Ovary (tissue), 9 donors: Measurements from ENCODE around the gene SESN3. TPM values are rescaled to one million over a fixed set of nuclear protein-coding genes. Genes with fewer than 3 reads are reported as not detected.

Experiments
- DNase-seq, 5 donors: peaks; one replicate each; pipeline ENCODE4 v3.0.0-alpha.2; 2019 to 2020
- H3K27ac ChIP-seq, 2 donors: fragments of 200-600 bp; one replicate each; pipeline versions ENCODE4 v1.5.1 to v1.8.0; 2019 to 2022
- H3K27me3 ChIP-seq: fragments of 200-600 bp; one replicate; pipeline ENCODE4 v1.8.0; 2022
- H3K36me3 ChIP-seq: fragments of 200-600 bp; sonication (generic); one replicate; pipeline ENCODE4 v1.5.1; 2019
- H3K4me1 ChIP-seq: one replicate; pipeline ENCODE4 v1.8.1; 2013; ENCODE audit warnings: mild to moderate bottlenecking, moderate library complexity; ENCODE audit not compliant: insufficient read depth
- H3K4me3 ChIP-seq: fragments of 200-600 bp; sonication (generic); one replicate; pipeline ENCODE4 v1.5.1; 2017
- H3K9me3 ChIP-seq, 2 donors: fragments of 200-600 bp in 1 of 2; sonication (generic) in 1 of 2; one replicate each; pipeline versions ENCODE4 v1.5.1 to v1.8.1; 2013 to 2019; ENCODE audit warnings: mild to moderate bottlenecking in 1 of 2, moderate library complexity in 1 of 2
- EP300 ChIP-seq: sonication (generic); formaldehyde crosslinking; IDR thresholded peaks from one replicate; pipeline ENCODE4 v1.6.1; 2017; ENCODE audit warnings: antibody characterized with exemption
- POLR2A ChIP-seq: fragments of 450-650 bp; IDR thresholded peaks from one replicate; pipeline ENCODE4 v1.6.1; 2017; ENCODE audit warnings: antibody characterized with exemption, mild to moderate bottlenecking, moderate library complexity
- WGBS, 3 donors: extraction: QIAGEN DNeasy Blood & Tissue Kit in 1 of 3; methylation state at CpG; one replicate each; pipeline versions ENCODE4 v1.1.5 to v1.1.7; 2013 to 2017; 5-methylcytosine and 5-hydroxymethylcytosine counted together
- intact Hi-C, 4 donors: fragments of 100-400 bp; cut with DNase I; formaldehyde crosslinking; loops; one replicate each; pipeline versions ENCODE4 v1.11.0 to v1.15.1; 2022 to 2023
- polyA plus RNA-seq, 2 donors: library from polyadenylated mRNA; stranded (reverse); fragments of 200-250 nt in 1 of 2; fragments of 350-450 nt in 1 of 2; fragmentation: Illumina TruSeq in 1 of 2; extraction: RNeasy Lipid Tissue Mini Kit (QIAGEN cat#74804) in 1 of 2; gene quantifications; one replicate each; pipeline ENCODE4 v1.2.3, GENCODE V29; 2013 to 2014
- total RNA-seq, 7 donors: library from RNA; depleted of rRNA in 2 of 7; stranded (reverse); fragments of >200 nt in 2 of 7; fragmentation: NEBNext Ultra II Directional in 3 of 7; extraction: Animal tissue kit (Norgen Biotek cat#: 25700) in 3 of 7; gene quantifications; one replicate each; pipeline versions ENCODE4 v1.1.0 to v1.2.4, GENCODE V29; 2016 to 2023
- TF ChIP-seq, protein P1 (sequence below), 3 donors: fragments of 450-650 bp in 2 of 3; fragments of 200-600 bp in 1 of 3; IDR thresholded peaks; one replicate each; pipeline versions ENCODE4 v1.5.1 to v1.8.0; 2016 to 2022; ENCODE audit warnings: antibody characterized with exemption in 3 of 3, mild to moderate bottlenecking in 1 of 3
- donor health status: DM: no; HTN: no; CAD: no; lungs with moderate emphysema.
- donor health status: DM: no; HTN: no; CAD: no.
- donor health status: Bipolar disorder and iron deficiency.
- donor health status: DM: yes; HTN: yes; CAD: no.
- donor health status: DM: no; HTN: no; CAD: no.
- donor health status: DM: yes; HTN: yes; CAD: no.

Gene SESN3
- total and polyA plus RNA-seq, 9 donors = 14.5 to 77.3 (median 43.0) TPM

DNA sequence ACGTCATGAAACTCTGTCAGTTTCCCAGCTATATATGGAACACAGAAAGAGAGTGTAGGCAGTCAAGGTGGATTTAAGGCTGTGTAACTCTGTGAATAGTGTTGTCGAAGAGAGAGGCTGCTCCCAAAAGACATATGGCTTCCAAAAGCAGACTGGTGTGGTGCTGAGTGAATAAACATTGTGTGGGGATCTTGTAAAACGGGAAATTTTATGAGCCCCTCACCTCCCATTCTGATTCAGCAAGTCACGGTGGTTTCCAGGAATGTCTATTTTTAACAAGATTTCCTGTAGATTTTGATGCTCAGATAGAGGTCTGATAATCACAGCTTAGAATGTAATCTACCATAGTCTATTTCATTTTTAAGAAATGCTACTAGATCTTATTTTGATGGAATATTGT lies 67.9 kb downstream of the SESN3 start:
- no peaks in the 10 kb centered on the region for H3K36me3 ChIP-seq
- no peak overlapping the region for H3K4me3 ChIP-seq
- WGBS, 3 donors = 61 to 70% (median 66%) methylated on average over 4 of the region's 4 CpGs
- no peaks in the 10 kb centered on the region for H3K27me3 ChIP-seq
- no peak overlapping the region for H3K27ac ChIP-seq
- no peaks in the 10 kb centered on the region for H3K9me3 ChIP-seq
- intact Hi-C loops = loop anchor here in 1 of 4 donors (10.0 kb wide), 1 partner anchor 52 kb away; no protein-coding TSS in a partner anchor
- H3K4me1 ChIP-seq = peaks cover 1% of the 10 kb centered on the region
- TF ChIP-seq, protein P1, sequence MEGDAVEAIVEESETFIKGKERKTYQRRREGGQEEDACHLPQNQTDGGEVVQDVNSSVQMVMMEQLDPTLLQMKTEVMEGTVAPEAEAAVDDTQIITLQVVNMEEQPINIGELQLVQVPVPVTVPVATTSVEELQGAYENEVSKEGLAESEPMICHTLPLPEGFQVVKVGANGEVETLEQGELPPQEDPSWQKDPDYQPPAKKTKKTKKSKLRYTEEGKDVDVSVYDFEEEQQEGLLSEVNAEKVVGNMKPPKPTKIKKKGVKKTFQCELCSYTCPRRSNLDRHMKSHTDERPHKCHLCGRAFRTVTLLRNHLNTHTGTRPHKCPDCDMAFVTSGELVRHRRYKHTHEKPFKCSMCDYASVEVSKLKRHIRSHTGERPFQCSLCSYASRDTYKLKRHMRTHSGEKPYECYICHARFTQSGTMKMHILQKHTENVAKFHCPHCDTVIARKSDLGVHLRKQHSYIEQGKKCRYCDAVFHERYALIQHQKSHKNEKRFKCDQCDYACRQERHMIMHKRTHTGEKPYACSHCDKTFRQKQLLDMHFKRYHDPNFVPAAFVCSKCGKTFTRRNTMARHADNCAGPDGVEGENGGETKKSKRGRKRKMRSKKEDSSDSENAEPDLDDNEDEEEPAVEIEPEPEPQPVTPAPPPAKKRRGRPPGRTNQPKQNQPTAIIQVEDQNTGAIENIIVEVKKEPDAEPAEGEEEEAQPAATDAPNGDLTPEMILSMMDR (IDR thresholded peaks at IDR 0.05) = no peak
- DNase-seq = no peak

DNA sequence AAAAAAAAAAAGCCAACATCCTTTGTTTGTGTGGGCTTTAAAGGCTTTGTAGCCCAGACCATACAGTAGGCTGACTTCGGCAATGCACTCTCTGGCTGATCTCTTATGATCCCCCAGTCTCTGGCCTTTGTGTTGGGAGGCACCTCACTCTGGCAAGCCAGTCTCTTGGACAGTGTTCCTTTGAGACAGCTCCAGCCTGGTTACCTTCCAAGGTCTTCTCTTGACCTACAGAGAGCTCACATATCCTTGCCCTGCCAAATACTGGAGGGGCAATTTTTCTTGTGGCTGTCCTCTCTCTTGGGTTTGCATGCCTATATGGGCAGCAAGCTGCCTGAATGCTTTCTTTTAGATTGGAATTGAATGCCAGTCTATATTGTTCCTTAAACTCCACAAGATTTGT lies 69.8 kb downstream of the SESN3 start:
- H3K27me3 ChIP-seq = no peaks in the 10 kb centered on the region
- TF ChIP-seq, protein P1 (IDR thresholded peaks at IDR 0.05) = no peak
- no peak for TF ChIP-seq POLR2A
- TF ChIP-seq EP300 = no peak
- H3K4me3 ChIP-seq = no peak overlapping the region
- peaks cover 7% of the 10 kb centered on the region for H3K4me1 ChIP-seq
- H3K9me3 ChIP-seq = no peaks in the 10 kb centered on the region
- 71 to 88% (median 79%) methylated on average over 1 of the region's 1 CpG for WGBS, 3 donors
- DNase-seq = no peak
- no peaks in the 10 kb centered on the region for H3K36me3 ChIP-seq
- no peak overlapping the region for H3K27ac ChIP-seq
- intact Hi-C loops = loop anchor here in 1 of 4 donors (10.0 kb wide), 1 partner anchor 54 kb away; no protein-coding TSS in a partner anchor

DNA sequence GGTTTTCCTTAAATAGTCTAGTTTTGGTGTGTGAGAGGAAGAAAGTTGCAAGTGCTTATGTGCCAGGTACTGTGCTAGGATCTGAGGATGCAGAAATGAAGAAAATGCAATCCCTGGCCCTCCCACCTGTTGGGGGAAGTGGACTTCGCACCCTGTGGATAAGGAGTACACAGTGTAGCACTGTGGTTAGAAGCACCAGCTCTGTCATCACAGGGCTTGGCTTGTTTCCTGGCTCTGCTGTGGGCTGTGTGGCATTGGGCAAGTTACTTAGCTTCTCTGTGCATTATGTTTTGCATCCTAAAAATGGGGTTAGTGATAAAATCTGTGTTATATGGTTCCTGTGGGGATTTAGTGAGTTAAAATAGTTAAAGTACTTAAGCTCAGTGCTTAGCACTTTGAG lies 73.2 kb downstream of the SESN3 start:
- 88 to 98% (median 95%) methylated on average over 1 of the region's 1 CpG for WGBS, 3 donors
- no peak for TF ChIP-seq EP300
- Histone ChIP-seq H3K9me3 (no peaks in the 10 kb centered on the region), H3K27ac (no peak overlapping the region), H3K4me1 (peaks cover 13% of the 10 kb centered on the region), H3K4me3 (no peak overlapping the region), H3K27me3 (no peaks in the 10 kb centered on the region), H3K36me3 (no peaks in the 10 kb centered on the region)
- DNase-seq = no peak
- intact Hi-C loops = loop anchor here in 3 of 4 donors (5.0 to 10.0 kb wide), 2 partner anchors 67 to 544 kb away; no protein-coding TSS in a partner anchor

DNA sequence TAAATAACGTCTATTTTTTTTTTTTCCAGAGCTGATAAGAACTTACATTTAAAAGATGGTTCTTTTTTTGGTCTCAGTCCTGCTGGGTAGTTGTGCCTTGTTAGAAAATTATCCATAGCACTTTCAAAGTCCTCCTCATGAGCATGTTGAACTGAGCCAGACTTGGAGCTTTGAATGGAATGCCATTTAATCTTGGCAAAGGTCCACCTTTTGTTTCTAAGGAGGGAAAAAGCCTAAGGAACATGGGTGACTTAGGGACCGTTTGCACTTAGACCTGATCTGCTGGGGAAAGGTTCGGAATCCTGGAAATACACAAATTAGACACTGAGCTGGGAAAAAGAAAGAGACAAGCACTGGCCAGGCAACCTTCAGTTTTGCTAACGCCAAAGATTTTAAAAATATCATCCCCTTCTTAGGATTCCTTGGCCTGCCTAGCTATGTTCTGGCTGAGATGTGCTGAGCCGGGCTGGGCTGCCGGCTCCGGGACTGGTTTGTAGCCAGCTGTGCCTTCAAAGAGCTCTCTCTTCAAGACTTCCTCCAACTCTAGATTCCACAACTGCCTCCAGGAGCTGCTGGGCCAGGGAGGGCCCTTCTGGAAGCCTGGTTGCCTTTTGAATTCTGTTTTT lies 74.0 kb downstream of the SESN3 start:
- 10 to 11% (median 11%) methylated on average over 7 of the region's 7 CpGs for WGBS, 3 donors
- DNase-seq = peak; percentile 60 to 79 (median 69)
- H3K27me3 ChIP-seq = no peaks in the 10 kb centered on the region
- TF ChIP-seq, protein P1 (IDR thresholded peaks at IDR 0.05) = no peak
- TF ChIP-seq POLR2A (no peak), EP300 (no peak)
- no peaks in the 10 kb centered on the region for H3K9me3 ChIP-seq
- intact Hi-C loops = loop anchor here in 3 of 4 donors (5.0 to 10.0 kb wide), 2 partner anchors 68 to 545 kb away; no protein-coding TSS in a partner anchor
- peak overlapping the region in 1 of 2 donors; percentile 72 for H3K27ac ChIP-seq
- no peak overlapping the region for H3K4me3 ChIP-seq
- H3K36me3 ChIP-seq = no peaks in the 10 kb centered on the region
- peaks cover 13% of the 10 kb centered on the region for H3K4me1 ChIP-seq

DNA sequence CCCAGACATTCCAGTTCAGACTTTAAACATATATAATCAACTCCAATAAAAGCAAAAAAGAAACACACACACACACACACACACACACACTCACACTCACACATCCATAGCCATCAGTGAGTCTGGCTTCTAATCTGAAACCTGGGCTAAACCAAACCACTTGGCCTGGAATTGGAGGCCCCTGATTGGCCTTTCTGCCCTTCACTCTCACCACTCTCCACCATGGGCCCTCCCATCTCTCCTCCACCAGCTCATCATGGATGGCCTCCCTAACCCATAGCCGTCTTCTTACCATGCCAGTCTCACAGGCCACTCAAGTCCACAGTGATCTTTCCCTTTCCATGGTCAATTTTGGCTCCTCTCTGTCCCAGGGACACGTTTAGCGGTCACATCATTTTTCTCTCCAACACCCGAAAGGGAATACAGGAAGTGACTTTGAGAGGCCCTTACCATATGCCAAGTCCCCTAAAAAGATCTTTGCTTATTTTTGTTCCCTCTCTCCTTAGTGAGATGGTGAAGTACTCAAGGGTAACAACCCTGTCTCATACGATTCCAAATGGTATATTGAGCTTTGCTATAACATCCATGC lies 74.8 kb downstream of the SESN3 start:
- H3K27me3 ChIP-seq = no peaks in the 10 kb centered on the region
- peak overlapping the region in 1 of 2 donors; percentile 72 for H3K27ac ChIP-seq
- peaks cover 13% of the 10 kb centered on the region for H3K4me1 ChIP-seq
- no peak for DNase-seq
- no peaks in the 10 kb centered on the region for H3K36me3 ChIP-seq
- WGBS, 3 donors = 74 to 89% (median 86%) methylated on average over 5 of the region's 5 CpGs
- TF ChIP-seq POLR2A (no peak), EP300 (no peak)
- TF ChIP-seq, protein P1 (IDR thresholded peaks at IDR 0.05) = no peak
- intact Hi-C loops = loop anchor here in 3 of 4 donors (5.0 to 10.0 kb wide), 2 partner anchors 69 to 546 kb away; no protein-coding TSS in a partner anchor
- H3K4me3 ChIP-seq = no peak overlapping the region
- H3K9me3 ChIP-seq = no peaks in the 10 kb centered on the region
